WTC11 (cell line): Measurements from ENCODE around the gene EIF2B5. TPM values are rescaled to one million over a fixed set of nuclear protein-coding genes. Genes with fewer than 3 reads are reported as not detected.

Source experiments
- ATAC-seq: fragments of 200-7000 bp; cut with Tn5 transposase; 2 replicates; pipeline ENCODE4 v1.10.0; 2021; ENCODE audit warnings: mild to moderate bottlenecking, moderate library complexity
- CTCF ChIA-PET: fragments of 300-600 bp; sonication (Branson Sonifier 250); formaldehyde crosslinking; loops from one replicate; lab custom pipeline; 2021; ENCODE audit warnings: antibody characterized with exemption; lab: Charles Lee
- POLR2A ChIA-PET: fragments of 350-600 bp; sonication (Branson Sonifier 250); formaldehyde crosslinking; loops from one replicate; lab custom pipeline; 2021; ENCODE audit warnings: antibody characterized with exemption; lab: Charles Lee
- DNase-seq: peaks from one replicate; pipeline ENCODE4 v3.0.0; 2021; ENCODE audit warnings: low spot score
- H3K27ac Mint-ChIP-seq: 2 replicates; pipeline ENCODE4 v1.8.0; 2021; ENCODE audit warnings: mixed read lengths
- H3K27me3 Mint-ChIP-seq: 2 replicates; pipeline ENCODE4 v1.8.0; 2021; ENCODE audit warnings: low read depth, mild to moderate bottlenecking, moderate library complexity, mixed read lengths
- H3K36me3 Mint-ChIP-seq: 2 replicates; pipeline ENCODE4 v1.8.0; 2021; ENCODE audit warnings: mixed read lengths
- H3K4me1 Mint-ChIP-seq: 2 replicates; pipeline ENCODE4 v1.8.0; 2022; ENCODE audit warnings: mixed read lengths
- H3K4me3 Mint-ChIP-seq: 2 replicates; pipeline ENCODE4 v1.8.0; 2021; ENCODE audit warnings: mild to moderate bottlenecking, moderate library complexity, mixed read lengths
- H3K9me3 Mint-ChIP-seq: 2 replicates; pipeline ENCODE4 v1.8.0; 2021; ENCODE audit warnings: mixed read lengths
- ATF2 ChIP-seq: sonication (generic); formaldehyde crosslinking; IDR thresholded peaks from 2 replicates; pipeline ENCODE4 v1.8.1; 2022; ENCODE audit warnings: low read depth, missing genetic modification reagents, borderline replicate concordance
- ATF6 ChIP-seq: sonication (generic); formaldehyde crosslinking; IDR thresholded peaks from 2 replicates; pipeline ENCODE4 v1.8.1; 2023; ENCODE audit warnings: mild to moderate bottlenecking, missing genetic modification reagents
- CREB1 ChIP-seq: sonication (generic); formaldehyde crosslinking; IDR thresholded peaks from 2 replicates; pipeline ENCODE4 v1.8.0; 2023; ENCODE audit warnings: mild to moderate bottlenecking, missing genetic modification reagents
- FOXJ3 ChIP-seq: sonication (generic); formaldehyde crosslinking; IDR thresholded peaks from 2 replicates; pipeline ENCODE4 v1.9.0; 2021; ENCODE audit warnings: missing genetic modification reagents, mild to moderate bottlenecking, borderline replicate concordance
- HMGA2 ChIP-seq: fragments of 250-450 bp; sonication (Bioruptor Pico); IDR thresholded peaks from 2 replicates; pipeline ENCODE4 v1.4.0; 2021; ENCODE audit warnings: mild to moderate bottlenecking, moderate library complexity
- IRF2 ChIP-seq: sonication (generic); formaldehyde crosslinking; IDR thresholded peaks from 2 replicates; pipeline ENCODE4 v1.8.0; 2022; ENCODE audit warnings: low read depth, missing genetic modification reagents, borderline replicate concordance
- MXD4 ChIP-seq: fragments of 250-450 bp; sonication (Bioruptor Pico); IDR thresholded peaks from 2 replicates; pipeline ENCODE4 v1.8.0; 2021; ENCODE audit warnings: mild to moderate bottlenecking, moderate library complexity, borderline replicate concordance
- NFE2L1 ChIP-seq: sonication (generic); formaldehyde crosslinking; IDR thresholded peaks from 2 replicates; pipeline ENCODE4 v1.8.1; 2023; ENCODE audit warnings: missing genetic modification reagents
- NR1H2 ChIP-seq: sonication (generic); formaldehyde crosslinking; IDR thresholded peaks from 2 replicates; pipeline ENCODE4 v1.9.0; 2021; ENCODE audit warnings: mild to moderate bottlenecking, moderate library complexity, missing genetic modification reagents
- OVOL2 ChIP-seq: fragments of 250-450 bp; sonication (Bioruptor Pico); IDR thresholded peaks from 2 replicates; pipeline ENCODE4 v1.9.0; 2021; ENCODE audit warnings: mild to moderate bottlenecking, borderline replicate concordance
- STAT6 ChIP-seq: sonication (generic); formaldehyde crosslinking; conservative IDR thresholded peaks from 2 replicates; pipeline ENCODE4 v1.8.1; 2023; ENCODE audit warnings: mild to moderate bottlenecking, low read depth, missing genetic modification reagents, moderate library complexity
- TCF7 ChIP-seq: sonication (generic); formaldehyde crosslinking; IDR thresholded peaks from 2 replicates; pipeline ENCODE4 v1.8.0; 2022; ENCODE audit warnings: mild to moderate bottlenecking, low read depth, missing genetic modification reagents, moderate library complexity
- ZMAT4 ChIP-seq: fragments of 250-450 bp; sonication (Bioruptor Pico); IDR thresholded peaks from 2 replicates; pipeline ENCODE4 v1.9.0; 2021; ENCODE audit warnings: mild to moderate bottlenecking
- ZNF138 ChIP-seq: sonication (generic); formaldehyde crosslinking; conservative IDR thresholded peaks from 2 replicates; pipeline ENCODE4 v1.8.1; 2022; ENCODE audit warnings: mild to moderate bottlenecking, moderate library complexity, missing genetic modification reagents
- ZNF232 ChIP-seq: sonication (generic); formaldehyde crosslinking; IDR thresholded peaks from 2 replicates; pipeline ENCODE4 v1.8.0; 2022; ENCODE audit warnings: mild to moderate bottlenecking, missing genetic modification reagents
- ZNF532 ChIP-seq: fragments of 250-450 bp; sonication (Bioruptor Pico); IDR thresholded peaks from 2 replicates; pipeline ENCODE4 v1.9.0; 2021; ENCODE audit warnings: mild to moderate bottlenecking, borderline replicate concordance
- total RNA-seq: library from RNA; stranded (reverse); gene quantifications from 3 replicates; pipeline ENCODE4 v1.2.3, GENCODE V29; 2021

Gene EIF2B5
- total RNA-seq, 1 experiment from 2014 or later, result 42.3 TPM

GRCh38 chr3:184188080-184188479 lies 52.9 kb downstream of the EIF2B5 start:
- Mint-ChIP-seq H3K4me3 (no peak overlapping the region), H3K9me3 (no peaks in the 10 kb centered on the region), H3K4me1 (peaks cover 23% of the 10 kb centered on the region), H3K36me3 (peaks cover 60% of the 10 kb centered on the region), H3K27me3 (no peaks in the 10 kb centered on the region), H3K27ac (no peak overlapping the region)
- CTCF ChIA-PET, result no interaction called here
- POLR2A ChIA-PET, result interaction anchor here (1.1 kb wide), 1 partner anchor 11 kb away, joined by 3 read pairs; no protein-coding TSS in a partner anchor
- ATAC-seq (no peak), DNase-seq (no peak)
- no peak for TF ChIP-seq ATF2

- CTCF ChIA-PET, result interaction anchor here (1.4 kb wide), 1 partner anchor 16 kb away, joined by 3 read pairs; no protein-coding TSS in a partner anchor
- H3K27ac Mint-ChIP-seq, result no peak overlapping the region
- no peak for ATAC-seq
- TF ChIP-seq ZNF532 (CRISPR knock-in tag) (no peak), OVOL2 (CRISPR knock-in tag) (no peak), ZMAT4 (no peak), ZNF138 (CRISPR knock-in tag) (no peak), NR1H2 (CRISPR knock-in tag) (no peak), TCF7 (no peak), FOXJ3 (CRISPR knock-in tag) (no peak), MXD4 (CRISPR knock-in tag) (no peak), HMGA2 (no peak), CREB1 (CRISPR knock-in tag) (no peak), STAT6 (CRISPR knock-in tag) (no peak), ATF6 (CRISPR knock-in tag) (no peak), ZNF232 (CRISPR knock-in tag) (no peak), IRF2 (no peak), NFE2L1 (CRISPR knock-in tag) (no peak)
- no peak for DNase-seq
- POLR2A ChIA-PET, result no interaction called here
- peaks cover 18% of the 10 kb centered on the region for H3K4me1 Mint-ChIP-seq
- no peaks in the 10 kb centered on the region for H3K9me3 Mint-ChIP-seq
- no peaks in the 10 kb centered on the region for H3K27me3 Mint-ChIP-seq
- no peak overlapping the region for H3K4me3 Mint-ChIP-seq
- peaks cover 60% of the 10 kb centered on the region for H3K36me3 Mint-ChIP-seq
These were observed 54.3 kb downstream of the EIF2B5 start for GRCh38 chr3:184189421-184189820.
